ENCODE data around the gene RBM24.
"Not testable (repeated sequence)": the region's sequence is repeated elsewhere in the genome, so short reads cannot be mapped to it uniquely, and the experiment has no call there.

RBM24 gene

DNA sequence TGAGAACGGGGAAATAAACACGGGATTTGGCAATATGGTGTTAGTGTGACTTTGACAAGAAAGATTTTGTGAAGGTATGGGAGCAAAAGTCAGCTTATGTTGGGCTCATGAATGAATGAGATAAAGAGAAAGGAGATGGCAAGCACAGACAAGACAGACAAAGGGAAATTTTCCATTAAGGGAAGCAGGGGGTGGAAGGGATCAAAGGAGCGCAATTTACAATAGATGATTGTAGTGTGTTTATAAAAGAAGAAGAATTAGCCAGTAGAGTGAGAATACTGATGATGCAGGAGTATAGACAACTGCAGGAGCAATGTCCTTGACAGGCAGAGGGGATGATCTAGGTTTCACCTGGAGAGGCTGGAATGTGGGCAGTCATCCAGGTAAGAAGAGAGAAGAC is 34.1 kb downstream of the RBM24 start:
- Histone ChIP-seq H3K9me3 (no peaks in the 10 kb centered on the region), H3K4me3 (ENCODE audit: low read depth, low read length) (no peak overlapping the region), H3K36me3 (no peaks in the 10 kb centered on the region), H3K27me3 (no peaks in the 10 kb centered on the region), H3K4me1 (no peaks in the 10 kb centered on the region)
- TF ChIP-seq CTCF (IDR thresholded peaks at IDR 0.05; ENCODE audit: low read depth, low read length), result no peak
- no peak for DNase-seq

DNA sequence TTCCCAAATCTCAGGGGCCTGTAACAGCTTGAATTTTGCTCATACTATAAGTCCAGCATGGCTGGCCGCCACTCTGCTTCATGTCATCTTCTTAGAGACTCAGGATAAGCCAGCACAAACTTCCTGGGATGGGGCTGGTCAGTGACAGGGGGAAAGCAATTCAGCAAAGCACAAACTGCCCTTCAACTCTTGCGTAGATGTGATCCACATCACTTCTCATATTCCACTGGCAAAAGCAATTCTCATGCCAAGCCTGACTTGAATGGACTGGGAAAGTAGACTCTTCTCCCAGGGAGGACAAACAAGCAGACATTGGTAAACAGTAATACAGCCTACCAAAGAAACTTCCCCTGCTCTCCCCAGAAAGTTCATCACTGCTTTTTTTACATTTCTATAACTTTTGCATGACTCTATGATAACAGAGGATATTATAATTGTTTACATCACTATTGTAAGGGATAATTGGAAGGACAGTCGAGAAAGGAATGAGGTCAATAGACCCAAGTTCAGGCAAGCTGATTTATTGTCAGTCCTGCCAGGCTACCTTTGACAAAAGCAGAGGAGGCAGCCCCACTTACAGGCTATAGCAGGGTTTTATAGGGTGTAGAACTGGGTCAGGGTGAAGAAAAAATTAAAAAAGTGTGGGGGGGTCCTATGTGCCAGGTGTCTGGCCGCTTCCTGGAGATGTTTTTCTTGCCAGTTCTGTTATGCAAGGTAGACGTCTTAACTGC is 37.4 kb downstream of the RBM24 start:
- Histone ChIP-seq H3K36me3 (no peaks in the 10 kb centered on the region), H3K4me1 (no peaks in the 10 kb centered on the region), H3K4me3 (ENCODE audit: low read depth, low read length) (no peak overlapping the region), H3K27me3 (no peaks in the 10 kb centered on the region), H3K9me3 (no peaks in the 10 kb centered on the region)
- no peak for DNase-seq
- no peak for TF ChIP-seq CTCF (IDR thresholded peaks at IDR 0.05; ENCODE audit: low read depth, low read length)

DNA sequence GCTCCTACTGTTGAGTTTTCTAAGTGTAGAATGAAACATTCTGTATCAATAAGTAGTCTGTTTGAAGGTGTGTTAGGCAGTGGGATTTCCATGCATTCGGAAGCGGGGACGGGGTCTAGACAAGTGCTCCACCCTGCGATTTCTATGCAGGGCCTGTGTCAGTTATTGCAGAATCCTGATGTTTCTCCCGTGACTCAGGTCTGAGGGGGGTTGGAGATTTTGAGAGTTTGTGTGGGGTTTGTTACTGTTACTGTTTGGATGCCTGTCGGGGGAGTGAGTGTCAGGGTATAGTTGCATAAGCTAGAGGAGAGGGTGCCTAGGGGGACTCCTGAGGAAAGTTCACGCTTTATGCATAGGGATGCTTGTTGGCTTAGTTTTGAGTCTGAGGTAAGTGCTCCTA is 39.1 kb downstream of the RBM24 start:
- not testable (repeated sequence) for DNase-seq; H3K9me3 ChIP-seq; H3K36me3 ChIP-seq; H3K4me1 ChIP-seq; H3K4me3 ChIP-seq (ENCODE audit: low read depth, low read length); H3K27me3 ChIP-seq

DNA sequence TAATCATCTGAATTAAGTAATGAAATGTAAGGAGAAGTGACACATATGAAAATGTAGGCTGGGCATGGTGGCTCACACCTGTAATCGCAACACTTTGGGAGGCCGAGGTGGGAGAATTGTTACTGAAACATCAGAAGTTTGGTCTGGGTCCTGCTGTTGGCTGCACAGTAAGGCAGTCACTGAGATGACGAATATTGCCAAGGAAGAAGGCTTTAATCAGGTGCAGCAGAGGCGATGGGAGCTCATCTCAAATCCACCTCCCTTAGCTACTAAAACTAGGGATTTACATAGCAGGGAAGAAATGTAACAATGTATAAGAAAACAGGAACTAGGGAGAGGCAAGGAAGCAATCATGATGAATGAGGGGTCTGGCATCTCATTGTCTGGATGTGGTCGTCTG is 50.1 kb downstream of the RBM24 start:
- H3K36me3 ChIP-seq, result no peaks in the 10 kb centered on the region
- no peak for DNase-seq
- H3K4me1 ChIP-seq, result no peaks in the 10 kb centered on the region
- H3K27me3 ChIP-seq, result no peaks in the 10 kb centered on the region
- TF ChIP-seq CTCF (IDR thresholded peaks at IDR 0.05; ENCODE audit: low read depth, low read length), result no peak
- H3K9me3 ChIP-seq, result no peaks in the 10 kb centered on the region
- H3K4me3 ChIP-seq (ENCODE audit: low read depth, low read length), result no peak overlapping the region

DNA sequence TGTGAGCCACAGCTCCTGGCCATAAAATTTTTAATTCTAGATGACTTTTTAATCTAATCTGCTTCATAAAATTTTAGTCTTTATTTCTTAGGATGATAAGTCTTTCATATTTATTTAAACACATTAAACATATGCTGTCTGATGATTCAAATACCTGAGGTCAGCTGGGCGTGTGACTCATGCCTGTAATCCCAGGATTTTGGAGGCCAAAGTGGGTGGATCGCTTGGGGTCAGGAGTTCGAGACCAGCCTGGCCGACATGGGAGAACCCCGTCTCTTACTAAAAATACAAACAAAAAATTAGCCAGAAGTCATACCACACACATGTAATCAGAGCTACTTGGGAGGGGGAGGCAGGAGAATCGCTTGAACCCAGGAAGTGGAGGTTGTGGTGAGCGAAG is 53.1 kb downstream of the RBM24 start:
- no peak overlapping the region for H3K4me3 ChIP-seq (ENCODE audit: low read depth, low read length)
- no peaks in the 10 kb centered on the region for H3K27me3 ChIP-seq
- no peaks in the 10 kb centered on the region for H3K36me3 ChIP-seq
- H3K9me3 ChIP-seq, result no peaks in the 10 kb centered on the region
- no peak for TF ChIP-seq CTCF (IDR thresholded peaks at IDR 0.05; ENCODE audit: low read depth, low read length)
- no peak for DNase-seq
- no peaks in the 10 kb centered on the region for H3K4me1 ChIP-seq

- Histone ChIP-seq H3K36me3 (no peaks in the 10 kb centered on the region), H3K9me3 (no peaks in the 10 kb centered on the region), H3K27me3 (no peaks in the 10 kb centered on the region), H3K4me1 (no peaks in the 10 kb centered on the region), H3K4me3 (ENCODE audit: low read depth, low read length) (no peak overlapping the region)
- no peak for DNase-seq
- no peak for TF ChIP-seq CTCF (IDR thresholded peaks at IDR 0.05; ENCODE audit: low read depth, low read length)
These were observed 55.3 kb downstream of the RBM24 start for GRCh38 chr6:17336425-17336824.

DNA sequence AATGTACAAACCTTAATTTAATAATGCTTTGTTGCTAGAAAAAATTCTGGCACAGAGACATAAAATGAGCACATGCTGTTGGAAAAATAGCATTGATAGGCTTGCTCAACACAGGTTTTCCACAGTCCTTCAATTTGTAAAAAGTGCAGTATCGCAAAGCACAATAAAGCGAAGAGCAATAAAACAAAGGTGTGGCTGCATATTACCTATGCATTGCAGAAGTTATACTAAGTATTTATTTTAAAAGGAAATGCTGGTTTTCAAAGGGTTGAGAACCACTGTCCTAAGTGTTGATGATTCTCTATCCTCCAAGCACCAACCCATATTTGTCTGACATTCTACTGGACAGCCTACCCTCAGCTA is 58.1 kb downstream of the RBM24 start:
- Histone ChIP-seq H3K36me3 (no peaks in the 10 kb centered on the region), H3K4me1 (no peaks in the 10 kb centered on the region), H3K9me3 (no peaks in the 10 kb centered on the region), H3K4me3 (ENCODE audit: low read depth, low read length) (no peak overlapping the region), H3K27me3 (no peaks in the 10 kb centered on the region)
- TF ChIP-seq CTCF (IDR thresholded peaks at IDR 0.05; ENCODE audit: low read depth, low read length), result no peak
- DNase-seq, result no peak

All from BE2C (cell line).